Neural cell (in vitro differentiated cells): ENCODE data around the gene NT5C3A.
"Not testable (repeated sequence)": the region's sequence is repeated elsewhere in the genome, so short reads cannot be mapped to it uniquely, and the experiment has no call there.

Experiments
- CTCF ChIP-seq: fragments of 450-650 bp; IDR thresholded peaks from 2 replicates; pipeline ENCODE4 v1.5.1; 2014; ENCODE audit warnings: antibody characterized with exemption, mild to moderate bottlenecking, moderate library complexity; ENCODE audit not compliant: poor library complexity, severe bottlenecking
- EZH2 ChIP-seq: fragments of 200-600, 300-800 bp; shearing (Covaris generic), sonication (generic); IDR thresholded peaks from 2 replicates; pipeline ENCODE4 v1.6.1; 2014; ENCODE audit warnings: antibody characterized with exemption, low read length, borderline replicate concordance, mild to moderate bottlenecking; ENCODE audit not compliant: insufficient read depth, poor library complexity, severe bottlenecking
- POLR2AphosphoS5 ChIP-seq: IDR thresholded peaks from 2 replicates; pipeline ENCODE4 v1.6.1; 2012

DNA sequence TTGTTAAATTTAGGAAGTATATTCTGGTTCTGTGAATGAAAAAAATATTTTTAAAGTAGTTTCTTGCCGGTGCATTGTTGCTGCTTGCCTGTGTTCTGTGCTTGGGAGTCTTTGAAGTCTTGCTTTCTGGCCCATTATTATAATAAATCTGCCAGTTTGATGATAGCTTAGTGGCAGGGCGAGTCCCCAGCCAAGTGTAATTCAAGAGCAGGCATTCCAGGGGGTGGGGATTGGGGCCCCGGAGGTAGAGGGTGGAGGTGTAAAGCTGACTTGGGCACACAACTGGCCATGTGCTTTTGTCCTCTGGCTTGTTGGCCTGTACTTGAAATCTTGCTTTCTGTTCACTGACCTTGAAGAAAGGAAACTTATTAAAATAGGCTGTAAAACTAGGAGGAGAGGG lies 90.6 kb downstream of the NT5C3A start:
- not testable (repeated sequence) for TF ChIP-seq EZH2, POLR2AphosphoS5, CTCF
